ENCODE data around the gene PTH2.

DNA sequence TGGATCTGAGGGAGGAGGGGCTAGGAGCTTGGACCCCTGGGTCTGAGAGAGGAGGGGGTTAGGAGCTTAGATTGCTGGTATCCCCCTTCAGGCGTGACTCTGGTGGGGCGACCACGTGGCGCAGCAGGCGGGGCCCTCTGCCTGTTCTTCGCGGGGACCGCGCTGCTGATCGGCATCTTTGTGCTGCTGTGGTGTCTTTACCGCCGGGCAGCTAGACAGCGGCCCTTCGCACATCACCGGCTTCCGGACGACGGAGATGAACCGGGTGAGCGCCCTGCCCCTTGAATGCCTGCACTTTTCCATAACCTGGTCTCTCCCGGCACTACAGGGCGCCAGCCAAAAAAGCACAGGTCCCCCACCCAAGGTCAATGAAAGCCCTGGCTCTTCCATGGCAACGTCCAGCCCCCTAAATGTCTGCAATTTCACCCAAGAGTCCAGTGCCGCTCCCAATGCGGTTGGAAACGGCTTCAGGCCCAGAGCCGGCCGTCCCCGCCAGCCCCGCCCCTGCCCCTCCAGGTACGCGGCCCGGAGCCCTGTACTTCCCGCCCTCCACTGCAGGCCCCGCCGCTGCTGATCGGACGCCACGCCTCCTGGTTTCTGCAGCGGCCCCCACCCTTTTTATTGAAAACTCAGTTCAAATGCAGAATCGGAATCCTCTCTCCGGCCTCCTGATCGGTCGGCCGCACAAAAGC lies 4.8 kb upstream of the PTH2 start:
- TF ChIP-seq, protein P1, sequence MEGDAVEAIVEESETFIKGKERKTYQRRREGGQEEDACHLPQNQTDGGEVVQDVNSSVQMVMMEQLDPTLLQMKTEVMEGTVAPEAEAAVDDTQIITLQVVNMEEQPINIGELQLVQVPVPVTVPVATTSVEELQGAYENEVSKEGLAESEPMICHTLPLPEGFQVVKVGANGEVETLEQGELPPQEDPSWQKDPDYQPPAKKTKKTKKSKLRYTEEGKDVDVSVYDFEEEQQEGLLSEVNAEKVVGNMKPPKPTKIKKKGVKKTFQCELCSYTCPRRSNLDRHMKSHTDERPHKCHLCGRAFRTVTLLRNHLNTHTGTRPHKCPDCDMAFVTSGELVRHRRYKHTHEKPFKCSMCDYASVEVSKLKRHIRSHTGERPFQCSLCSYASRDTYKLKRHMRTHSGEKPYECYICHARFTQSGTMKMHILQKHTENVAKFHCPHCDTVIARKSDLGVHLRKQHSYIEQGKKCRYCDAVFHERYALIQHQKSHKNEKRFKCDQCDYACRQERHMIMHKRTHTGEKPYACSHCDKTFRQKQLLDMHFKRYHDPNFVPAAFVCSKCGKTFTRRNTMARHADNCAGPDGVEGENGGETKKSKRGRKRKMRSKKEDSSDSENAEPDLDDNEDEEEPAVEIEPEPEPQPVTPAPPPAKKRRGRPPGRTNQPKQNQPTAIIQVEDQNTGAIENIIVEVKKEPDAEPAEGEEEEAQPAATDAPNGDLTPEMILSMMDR (IDR thresholded peaks at IDR 0.05; ENCODE audit: low read length), result no peak
- TF ChIP-seq EZH2 (optimal IDR thresholded peaks at IDR 0.05; ENCODE audit: low read depth, low read length) (peak; percentile 33), EZH2phosphoT487 (IDR thresholded peaks at IDR 0.05; ENCODE audit: low read length) (no peak)

Data from MM.1S (cell line).